C1 segment of cervical spinal cord (tissue), 14 donors: ENCODE measurements around the gene TMC3.
A peak's percentile ranks its signal among the peaks of the same experiment; 100 is the strongest.
"Not testable (repeated sequence)": the region's sequence is repeated elsewhere in the genome, so short reads cannot be mapped to it uniquely, and the experiment has no call there.

ENCODE experiments used
- DNase-seq, 14 donors: peaks; one replicate each; lab custom pipeline; 2025; lab: John Stamatoyannopoulos, UW

TMC3 gene

GRCh38 chr15:81373775-81374395, at the start of gene TMC3:
Gene TMC3 (minus strand): TSS chr15:81374213. CDS start chr15:81374077, 136 bp downstream.
- DNase-seq: peak in 6 of 14 donors; percentile 1 to 67 (median 12)

- no peak for DNase-seq
Observed at GRCh38 chr15:81421461-81421860, 47.4 kb upstream of the TMC3 start.

GRCh38 chr15:81419332-81419943, 45.4 kb upstream of the TMC3 start:
- DNase-seq: no peak

GRCh38 chr15:81418891-81419290, 44.9 kb upstream of the TMC3 start:
- no peak for DNase-seq

- no peak for DNase-seq
Observed at GRCh38 chr15:81418444-81418843, 44.4 kb upstream of the TMC3 start.

GRCh38 chr15:81414274-81414968, 40.4 kb upstream of the TMC3 start:
- DNase-seq: not testable (repeated sequence)

GRCh38 chr15:81413851-81414250, 39.8 kb upstream of the TMC3 start:
- DNase-seq: no peak

GRCh38 chr15:81411969-81412633, 38.1 kb upstream of the TMC3 start:
- DNase-seq: no peak

- no peak for DNase-seq
Observed at GRCh38 chr15:81411051-81411450, 37.0 kb upstream of the TMC3 start.

GRCh38 chr15:81410318-81410753, 36.3 kb upstream of the TMC3 start:
- peak in 6 of 14 donors; percentile 2 to 64 (median 12) for DNase-seq

- DNase-seq: no peak
Observed at GRCh38 chr15:81407718-81408117, 33.7 kb upstream of the TMC3 start.

GRCh38 chr15:81407176-81407575, 33.2 kb upstream of the TMC3 start:
- no peak for DNase-seq

GRCh38 chr15:81400640-81401236, 26.7 kb upstream of the TMC3 start:
- DNase-seq: peak in 1 of 14 donors; percentile 28

GRCh38 chr15:81398910-81399551, 25.0 kb upstream of the TMC3 start:
- DNase-seq: no peak

- DNase-seq: no peak
Observed at GRCh38 chr15:81398456-81398855, 24.4 kb upstream of the TMC3 start.

- no peak for DNase-seq
Observed at GRCh38 chr15:81394603-81395002, 20.6 kb upstream of the TMC3 start.

- DNase-seq: no peak
Observed at GRCh38 chr15:81391657-81392056, 17.6 kb upstream of the TMC3 start.

GRCh38 chr15:81388436-81388770, 14.4 kb upstream of the TMC3 start:
- no peak for DNase-seq

- DNase-seq: no peak
Observed at GRCh38 chr15:81387621-81388435, 13.8 kb upstream of the TMC3 start.

- DNase-seq: no peak
Observed at GRCh38 chr15:81386947-81387346, 12.9 kb upstream of the TMC3 start.

- DNase-seq: no peak
Observed at GRCh38 chr15:81385721-81386076, 11.7 kb upstream of the TMC3 start.
